HepG2 (cell line): ENCODE results near the gene PTPRU. TPM values are rescaled to one million over a fixed set of nuclear protein-coding genes. Genes with fewer than 3 reads are reported as not detected.

ENCODE experiments used
- ATAC-seq: fragments of 200-7000 bp; cut with Tn5 transposase; 3 replicates; pipeline ENCODE4 v1.9.1; 2020; ENCODE audit warnings: mild to moderate bottlenecking, moderate library complexity
- BruUV-seq: library from RNA; stranded (reverse); fragments of 400-500 nt; replicated peaks from 2 replicates; lab custom pipeline; 2021; lab: Mats Ljungman, UMichigan
- CTCF ChIA-PET: fragments of 300-600 bp; formaldehyde crosslinking; extraction: SDS; loops from one replicate; lab custom pipeline; 2021; ENCODE audit warnings: low total read pairs, inconsistent platforms, low intra/inter-chr PET ratio; lab: Yijun Ruan, JAX
- POLR2A ChIA-PET: fragments of 350-600 bp; sonication (Branson Sonifier 250); formaldehyde crosslinking; loops from one replicate; lab custom pipeline; 2020; ENCODE audit warnings: antibody characterized with exemption, inconsistent platforms; lab: Yijun Ruan, JAX
- DNase-seq: peaks from one replicate; pipeline ENCODE4 v3.0.0-alpha.2; 2015; ENCODE audit warnings: low spot score
- FAIRE-seq: peaks from 3 replicates; lab custom pipeline; 2011; peaks lifted over from hg19 to GRCh38; lab: Jason Lieb, UNC
- H2AFZ ChIP-seq: one replicate; pipeline ENCODE4 v1.6.1; 2011; ENCODE audit warnings: low read length, inconsistent platforms
- H3K27ac ChIP-seq: fragments of 300-600 bp; 3 replicates; pipeline ENCODE4 v1.8.0; 2011; ENCODE audit warnings: mixed run types, mild to moderate bottlenecking, mixed read lengths, low read length, inconsistent platforms; ENCODE audit not compliant: insufficient read depth; ENCODE audit errors: extremely low read length
- H3K27me3 ChIP-seq, 2 experiments: fragments of 200-600 bp in 1 of 2; 2 replicates in 1 of 2; 3 replicates in 1 of 2; pipeline versions ENCODE4 v1.6.0 to v1.8.0; 2011; ENCODE audit warnings: low read length in 2 of 2, mild to moderate bottlenecking in 2 of 2, moderate library complexity in 2 of 2, inconsistent platforms in 1 of 2; ENCODE audit not compliant: insufficient read depth in 2 of 2, control insufficient read depth in 1 of 2
- H3K36me3 ChIP-seq, 2 experiments: fragments of 200-600 bp in 1 of 2; replicated peaks in 1 of 2; 2 replicates in 1 of 2; 3 replicates in 1 of 2; pipeline versions ENCODE4 v1.5.1 to v1.8.0; 2011; ENCODE audit warnings: low read length in 2 of 2, inconsistent platforms in 1 of 2; ENCODE audit not compliant: insufficient read depth in 2 of 2, control insufficient read depth in 1 of 2
- H3K4me1 ChIP-seq: 2 replicates; pipeline ENCODE4 v1.5.1; 2012; ENCODE audit warnings: low read length, inconsistent platforms; ENCODE audit not compliant: insufficient read depth
- H3K4me2 ChIP-seq: 2 replicates; pipeline ENCODE4 v1.6.0; 2011; ENCODE audit warnings: low read depth, low read length, inconsistent platforms
- H3K4me3 ChIP-seq, 3 experiments: fragments of 200-600 bp in 1 of 3; sonication (generic), shearing (Covaris generic) in 1 of 3; replicated peaks in 1 of 3; 2 replicates each; pipeline ENCODE4 v1.5.1; 2011 to 2016; ENCODE audit warnings: low read length in 3 of 3, inconsistent platforms in 2 of 3, low read depth in 2 of 3, mild to moderate bottlenecking in 2 of 3, control low read depth in 1 of 3, mixed read lengths in 1 of 3; ENCODE audit not compliant: insufficient read depth in 1 of 3
- H3K79me2 ChIP-seq: one replicate; pipeline ENCODE4 v1.6.1; 2011; ENCODE audit warnings: low read length, inconsistent platforms; ENCODE audit not compliant: insufficient read depth
- H3K9ac ChIP-seq: 2 replicates; pipeline ENCODE4 v1.6.0; 2011; ENCODE audit warnings: mild to moderate bottlenecking, low read depth, low read length, inconsistent platforms; ENCODE audit not compliant: insufficient read depth
- H3K9me3 ChIP-seq: 2 replicates; pipeline ENCODE4 v1.5.1; 2012; ENCODE audit warnings: mild to moderate bottlenecking, low read length
- H4K20me1 ChIP-seq: 2 replicates; pipeline ENCODE4 v1.6.0; 2011; ENCODE audit warnings: inconsistent platforms, mild to moderate bottlenecking, low read length, moderate library complexity; ENCODE audit not compliant: insufficient read depth
- AGO2 ChIP-seq: fragments of 200-400 bp; formaldehyde crosslinking; optimal IDR thresholded peaks from 2 replicates; pipeline ENCODE3; 2017; ENCODE audit warnings: mild to moderate bottlenecking, low read depth, low read length, moderate library complexity
- CC2D1A ChIP-seq: sonication (generic); formaldehyde crosslinking; IDR thresholded peaks from 2 replicates; pipeline ENCODE4 v1.8.1; 2023; ENCODE audit warnings: mild to moderate bottlenecking, missing genetic modification reagents
- CHD2 ChIP-seq: IDR thresholded peaks from 2 replicates; pipeline ENCODE4 v1.6.1; 2011; ENCODE audit warnings: low read depth, low read length, improper control_type of control experiment
- FOXK1 ChIP-seq: sonication (generic); formaldehyde crosslinking; IDR thresholded peaks from 2 replicates; pipeline ENCODE4 v1.4.0; 2020; ENCODE audit warnings: low read depth, missing genetic modification reagents, borderline replicate concordance
- KLF6 ChIP-seq: IDR thresholded peaks from 2 replicates; pipeline ENCODE4 v1.8.0; 2016; ENCODE audit warnings: missing biosample characterization, missing genetic modification reagents
- MED13 ChIP-seq: sonication (generic); formaldehyde crosslinking; IDR thresholded peaks from 2 replicates; pipeline ENCODE4 v1.5.0; 2020; ENCODE audit warnings: missing genetic modification reagents
- PITX1 ChIP-seq: sonication (generic); formaldehyde crosslinking; IDR thresholded peaks from 2 replicates; pipeline ENCODE4 v1.5.1; 2020; ENCODE audit warnings: mild to moderate bottlenecking, missing genetic modification reagents
- PTBP1 ChIP-seq: fragments of 200-400 bp; formaldehyde crosslinking; IDR thresholded peaks from 2 replicates; pipeline ENCODE4 v1.6.1; 2018; ENCODE audit warnings: low read length, low read depth; ENCODE audit not compliant: poor library complexity, severe bottlenecking
- SRSF9 ChIP-seq: fragments of 200-400 bp; formaldehyde crosslinking; IDR thresholded peaks from 2 replicates; pipeline ENCODE4 v1.6.1; 2018; ENCODE audit warnings: borderline replicate concordance, mild to moderate bottlenecking, low read depth, low read length; ENCODE audit not compliant: insufficient read depth, poor library complexity, severe bottlenecking
- ZBTB20 ChIP-seq: sonication (generic); formaldehyde crosslinking; IDR thresholded peaks from 2 replicates; pipeline ENCODE4 v1.8.1; 2023; ENCODE audit warnings: missing genetic modification reagents, low read depth, mild to moderate bottlenecking, borderline replicate concordance
- ZNF562 ChIP-seq: sonication (generic); formaldehyde crosslinking; IDR thresholded peaks from 2 replicates; pipeline ENCODE4 v1.8.0; 2022; ENCODE audit warnings: missing genetic modification reagents, borderline replicate concordance
- ZNF670 ChIP-seq: sonication (generic); formaldehyde crosslinking; IDR thresholded peaks from 2 replicates; pipeline ENCODE4 v1.8.0; 2022; ENCODE audit warnings: mild to moderate bottlenecking, missing genetic modification reagents, borderline replicate concordance
- ZNF703 ChIP-seq: sonication (generic); formaldehyde crosslinking; IDR thresholded peaks from 2 replicates; pipeline ENCODE4 v1.5.1; 2020; ENCODE audit warnings: missing genetic modification reagents, mild to moderate bottlenecking, moderate library complexity, borderline replicate concordance
- WGBS: methylation state at CpG from one replicate; pipeline ENCODE4 v1.1.6; 2017; ENCODE audit warnings: low lambda C conversion rate; 5-methylcytosine and 5-hydroxymethylcytosine counted together
- in situ Hi-C: cut with HindIII; loops from 2 replicates; pipeline ENCODE4 v1.10.0; 2017; ENCODE audit warnings: low pct_unique_long_range_greater_than_20kb; ENCODE audit not compliant: extremely low pct_ligation_motif_present
- intact Hi-C: fragments of 100-400 bp; cut with micrococcal nuclease; formaldehyde crosslinking; loops from one replicate; pipeline ENCODE4 v1.10.0; 2022; ENCODE audit not compliant: unreplicated experiment
- polyA plus RNA-seq, 8 experiments: library from polyadenylated mRNA; depleted of rRNA in 3 of 8; stranded (reverse) in 7 of 8; unstranded in 1 of 8; fragments of >200 nt; fragmentation: Illumina TruSeq in 4 of 8; extraction: Trizol in 4 of 8; gene quantifications; 2 replicates each; pipeline versions ENCODE4 v1.2.1 to v1.2.3, GENCODE V29; 2011 to 2016; ENCODE audit warnings: low read depth in 4 of 8, missing spikeins in 1 of 8, mixed read lengths in 1 of 8; ENCODE audit not compliant: insufficient read depth in 1 of 8
- total RNA-seq, 5 experiments: library from RNA; depleted of rRNA; stranded (reverse); fragments of >200 nt; fragmentation: Illumina TruSeq; extraction: Trizol; gene quantifications; 2 replicates each; pipeline ENCODE4 v1.2.3, GENCODE V29; 2016; ENCODE audit warnings: low read depth in 1 of 5
- TF ChIP-seq, protein P1 (sequence below): sonication (generic); formaldehyde crosslinking; IDR thresholded peaks from 2 replicates; pipeline ENCODE4 v1.5.1; 2020; ENCODE audit warnings: mild to moderate bottlenecking, moderate library complexity, missing genetic modification reagents
- TF ChIP-seq, protein P2 (sequence below), 2 experiments: sonication (generic) in 1 of 2; formaldehyde crosslinking in 1 of 2; IDR thresholded peaks; 2 replicates each; pipeline versions ENCODE4 v1.5.1 to v1.6.1; 2011 to 2020; ENCODE audit warnings: borderline replicate concordance in 1 of 2, low read depth in 1 of 2, low read length in 1 of 2, mild to moderate bottlenecking in 1 of 2, missing genetic modification reagents in 1 of 2, moderate library complexity in 1 of 2

Gene PTPRU
- total and polyA plus RNA-seq, 2 of the 13 experiments (the other 11 are each of a cell fraction or from before 2014, with no cell fraction given), result 21.6 to 22.3 TPM

DNA sequence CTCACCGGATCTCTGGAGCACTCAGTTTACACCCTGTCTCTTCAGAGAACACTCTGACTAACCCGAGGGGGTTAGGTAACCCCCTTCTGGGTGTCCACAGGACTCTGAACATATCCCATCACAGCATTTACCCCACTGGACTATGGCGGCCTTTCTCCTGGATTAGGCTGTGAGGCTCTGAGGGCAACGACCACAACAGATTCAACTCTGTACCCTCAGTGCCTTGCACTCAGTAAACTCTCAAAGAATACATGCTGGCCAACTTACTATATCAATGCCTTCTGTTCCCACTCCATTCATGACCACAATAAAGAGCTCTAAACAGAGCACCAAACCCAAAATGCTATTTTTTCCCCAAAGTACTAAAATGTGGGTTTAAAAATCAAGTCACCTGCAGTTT lies 11.0 kb upstream of the PTPRU start:
- Histone ChIP-seq H3K36me3 (peaks cover 0 to 4% of the 10 kb centered on the region in 2 experiments; a peak in 3 of 5 replicates), H4K20me1 (no peaks in the 10 kb centered on the region), H3K4me1 (peaks cover 50% of the 10 kb centered on the region), H3K27ac (peak overlapping the region; percentile 66), H3K4me2 (peak overlapping the region; percentile 6; the same call in 1 of the 2 replicates), H3K9me3 (no peaks in the 10 kb centered on the region), H3K27me3 (no peaks in the 10 kb centered on the region), H2AFZ (no peak overlapping the region), H3K4me3 (no peak overlapping the region), H3K79me2 (peaks cover 13% of the 10 kb centered on the region), H3K9ac (no peak overlapping the region)
- ChIA-PET CTCF (no interaction called here), POLR2A (no interaction called here)
- 52% methylated on average over 4 of the region's 4 CpGs for WGBS
- no TSS peak for BruUV-seq
- TF ChIP-seq PITX1 (CRISPR knock-in tag), result 0 out of 2 replicates have a peak, but pooled peaks have one; percentile 12
- TF ChIP-seq PTBP1, result no peak
- ATAC-seq (peak; percentile 74), DNase-seq (no peak), FAIRE-seq (no peak)
- intact Hi-C loops (no loop called here), in situ Hi-C loops (no loop called here)

DNA sequence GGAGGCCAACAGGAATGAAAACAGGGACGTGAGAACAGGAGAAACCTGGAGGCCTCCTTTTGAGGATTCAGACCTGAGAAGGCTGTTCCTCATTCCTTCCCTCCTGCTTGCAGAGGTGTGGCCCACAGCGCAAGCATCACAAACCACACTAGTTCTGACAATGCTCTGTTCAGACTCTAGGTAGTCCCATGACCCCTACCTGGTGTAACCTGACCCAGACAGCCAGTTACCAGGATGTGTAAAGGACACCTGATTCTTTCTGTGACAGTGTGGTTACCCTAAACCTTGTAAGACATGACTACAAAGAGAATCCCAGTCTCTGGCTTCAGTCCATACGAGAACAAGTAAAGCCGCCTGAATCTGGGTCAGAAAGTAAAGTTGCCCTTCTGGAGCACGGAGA lies 8.8 kb upstream of the PTPRU start:
- POLR2A ChIA-PET, result no interaction called here
- Histone ChIP-seq H3K27ac (no peak overlapping the region), H2AFZ (no peak overlapping the region), H3K36me3 (no peaks in the 10 kb centered on the region; a peak in 3 of 5 replicates), H3K4me1 (peaks cover 60% of the 10 kb centered on the region), H3K79me2 (peaks cover 16% of the 10 kb centered on the region), H3K27me3 (no peaks in the 10 kb centered on the region; a peak in 1 of 5 replicates), H4K20me1 (no peaks in the 10 kb centered on the region), H3K9me3 (no peaks in the 10 kb centered on the region), H3K9ac (no peak overlapping the region), H3K4me3 (no peak overlapping the region), H3K4me2 (no peak overlapping the region)
- FAIRE-seq (no peak), ATAC-seq (no peak), DNase-seq (no peak)
- WGBS, result 93% methylated on average over 4 of the region's 5 CpGs
- BruUV-seq, result no TSS peak
- CTCF ChIA-PET, result no interaction called here
- in situ Hi-C loops, result no loop called here
- intact Hi-C loops, result no loop called here
- TF ChIP-seq, protein P1, sequence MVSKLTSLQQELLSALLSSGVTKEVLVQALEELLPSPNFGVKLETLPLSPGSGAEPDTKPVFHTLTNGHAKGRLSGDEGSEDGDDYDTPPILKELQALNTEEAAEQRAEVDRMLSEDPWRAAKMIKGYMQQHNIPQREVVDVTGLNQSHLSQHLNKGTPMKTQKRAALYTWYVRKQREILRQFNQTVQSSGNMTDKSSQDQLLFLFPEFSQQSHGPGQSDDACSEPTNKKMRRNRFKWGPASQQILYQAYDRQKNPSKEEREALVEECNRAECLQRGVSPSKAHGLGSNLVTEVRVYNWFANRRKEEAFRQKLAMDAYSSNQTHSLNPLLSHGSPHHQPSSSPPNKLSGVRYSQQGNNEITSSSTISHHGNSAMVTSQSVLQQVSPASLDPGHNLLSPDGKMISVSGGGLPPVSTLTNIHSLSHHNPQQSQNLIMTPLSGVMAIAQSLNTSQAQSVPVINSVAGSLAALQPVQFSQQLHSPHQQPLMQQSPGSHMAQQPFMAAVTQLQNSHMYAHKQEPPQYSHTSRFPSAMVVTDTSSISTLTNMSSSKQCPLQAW, result no peak
- TF ChIP-seq ZBTB20 (CRISPR knock-in tag) (no peak), MED13 (CRISPR knock-in tag) (no peak), SRSF9 (no peak), FOXK1 (CRISPR knock-in tag) (no peak), ZNF703 (no peak), CC2D1A (CRISPR knock-in tag) (no peak), KLF6 (CRISPR knock-in tag) (no peak), ZNF670 (CRISPR knock-in tag) (no peak), ZNF562 (CRISPR knock-in tag) (no peak), CHD2 (no peak), AGO2 (no peak)
- TF ChIP-seq, protein P2, sequence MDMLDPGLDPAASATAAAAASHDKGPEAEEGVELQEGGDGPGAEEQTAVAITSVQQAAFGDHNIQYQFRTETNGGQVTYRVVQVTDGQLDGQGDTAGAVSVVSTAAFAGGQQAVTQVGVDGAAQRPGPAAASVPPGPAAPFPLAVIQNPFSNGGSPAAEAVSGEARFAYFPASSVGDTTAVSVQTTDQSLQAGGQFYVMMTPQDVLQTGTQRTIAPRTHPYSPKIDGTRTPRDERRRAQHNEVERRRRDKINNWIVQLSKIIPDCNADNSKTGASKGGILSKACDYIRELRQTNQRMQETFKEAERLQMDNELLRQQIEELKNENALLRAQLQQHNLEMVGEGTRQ (IDR thresholded peaks at IDR 0.05; ENCODE audit: low read depth, low read length), result no peak
- TF ChIP-seq, protein P2 (CRISPR knock-in tag; IDR thresholded peaks at IDR 0.05; ENCODE audit: borderline replicate concordance), result no peak
